Effector memory CD8-positive, alpha-beta T cell (primary cell): ENCODE measurements around the gene METRNL.

Source experiments
- ATAC-seq: fragments of 150-1000 bp; cut with Tn5 transposase; replicated peaks from 2 replicates; pipeline ENCODE4 v1.10.0; 2021; ENCODE audit warnings: mild to moderate bottlenecking, moderate library complexity
- DNase-seq, 3 experiments: peaks; one replicate each; pipeline ENCODE4 v3.0.0; 2021
- H3K27ac Mint-ChIP-seq, 2 donors: one replicate each; pipeline ENCODE4 v1.8.0; 2022; ENCODE audit warnings: mild to moderate bottlenecking in 2 of 2, mixed read lengths in 2 of 2, moderate library complexity in 2 of 2
- H3K27me3 Mint-ChIP-seq, 2 donors: one replicate each; pipeline ENCODE4 v1.8.0; 2022; ENCODE audit warnings: mixed read lengths in 2 of 2
- H3K36me3 Mint-ChIP-seq: one replicate; pipeline ENCODE4 v1.8.0; 2022; ENCODE audit warnings: mild to moderate bottlenecking, moderate library complexity, mixed read lengths; ENCODE audit not compliant: insufficient read depth
- H3K4me1 Mint-ChIP-seq, 2 donors: one replicate each; pipeline ENCODE4 v1.8.0; 2022; ENCODE audit warnings: low read depth in 2 of 2, mixed read lengths in 2 of 2
- H3K4me3 Mint-ChIP-seq, 2 donors: one replicate each; pipeline ENCODE4 v1.8.0; 2022; ENCODE audit warnings: mild to moderate bottlenecking in 2 of 2, mixed read lengths in 2 of 2, moderate library complexity in 2 of 2
- H3K9me3 Mint-ChIP-seq, 2 donors: one replicate each; pipeline ENCODE4 v1.8.0; 2022; ENCODE audit warnings: mixed read lengths in 2 of 2

METRNL gene

GRCh38 chr17:83073389-83074063, 5.9 kb upstream of the METRNL start:
- H3K27ac Mint-ChIP-seq: no peak overlapping the region

DNA sequence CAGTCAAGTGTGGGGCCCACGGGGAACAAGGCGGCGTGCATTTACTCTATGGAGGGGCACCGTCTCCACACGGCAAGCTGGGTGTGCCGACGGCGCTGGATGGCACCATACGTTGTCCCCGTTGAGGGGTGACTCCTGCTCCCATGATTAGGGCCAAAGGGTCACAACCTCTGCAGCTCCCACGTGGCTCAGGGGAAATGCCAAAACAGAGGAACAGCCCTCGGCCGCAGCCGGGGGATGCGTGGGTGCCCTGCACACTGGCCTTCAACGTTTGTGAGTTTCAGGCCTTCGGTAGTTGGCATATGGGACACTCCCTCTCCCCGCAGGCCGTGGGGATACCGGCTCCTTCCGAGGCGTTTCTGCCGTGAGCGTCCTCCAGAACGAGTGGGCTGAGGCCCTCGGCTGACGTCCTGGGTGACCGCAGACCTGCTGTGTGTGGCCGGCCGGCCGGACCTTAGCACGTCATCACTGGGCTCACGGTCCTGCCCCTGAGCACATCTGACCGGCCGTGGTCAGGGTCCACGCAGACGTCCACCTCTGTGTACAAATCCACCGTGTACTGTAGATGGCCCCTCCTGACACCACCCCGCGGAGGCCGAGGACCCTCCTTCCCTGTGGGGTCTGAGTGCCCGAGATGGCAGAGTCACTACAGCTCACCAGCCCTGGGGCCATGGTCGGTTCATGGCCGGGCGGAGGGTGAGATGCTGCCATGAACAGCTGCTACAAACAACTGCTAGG, 4.8 kb upstream of the METRNL start:
- Mint-ChIP-seq H3K27me3 (no peaks in the 10 kb centered on the region), H3K4me1 (peaks cover 7 to 28% of the 10 kb centered on the region in 2 donors), H3K27ac (no peak overlapping the region), H3K4me3 (no peak overlapping the region), H3K9me3 (no peaks in the 10 kb centered on the region), H3K36me3 (peaks cover 22% of the 10 kb centered on the region)
- no peak for DNase-seq
- no peak for ATAC-seq

More at GRCh38 chr17:83073389-83074063, 5.9 kb upstream of the METRNL start:
- H3K4me1 Mint-ChIP-seq: peaks cover 11 to 34% of the 10 kb centered on the region in 2 donors
- no peaks in the 10 kb centered on the region for H3K9me3 Mint-ChIP-seq
- no peak overlapping the region for H3K4me3 Mint-ChIP-seq
- H3K27me3 Mint-ChIP-seq: no peaks in the 10 kb centered on the region
- no peak for DNase-seq
- ATAC-seq: no peak
- peaks cover 22% of the 10 kb centered on the region for H3K36me3 Mint-ChIP-seq

- ATAC-seq (no peak), DNase-seq (no peak)
- H3K27me3 Mint-ChIP-seq: no peaks in the 10 kb centered on the region
- peaks cover 7 to 27% of the 10 kb centered on the region in 2 donors for H3K4me1 Mint-ChIP-seq
- H3K4me3 Mint-ChIP-seq: no peak overlapping the region
- no peaks in the 10 kb centered on the region for H3K9me3 Mint-ChIP-seq
- H3K36me3 Mint-ChIP-seq: peaks cover 22% of the 10 kb centered on the region
- H3K27ac Mint-ChIP-seq: no peak overlapping the region
These were observed 4.0 kb upstream of the METRNL start for GRCh38 chr17:83075270-83075880.

DNA sequence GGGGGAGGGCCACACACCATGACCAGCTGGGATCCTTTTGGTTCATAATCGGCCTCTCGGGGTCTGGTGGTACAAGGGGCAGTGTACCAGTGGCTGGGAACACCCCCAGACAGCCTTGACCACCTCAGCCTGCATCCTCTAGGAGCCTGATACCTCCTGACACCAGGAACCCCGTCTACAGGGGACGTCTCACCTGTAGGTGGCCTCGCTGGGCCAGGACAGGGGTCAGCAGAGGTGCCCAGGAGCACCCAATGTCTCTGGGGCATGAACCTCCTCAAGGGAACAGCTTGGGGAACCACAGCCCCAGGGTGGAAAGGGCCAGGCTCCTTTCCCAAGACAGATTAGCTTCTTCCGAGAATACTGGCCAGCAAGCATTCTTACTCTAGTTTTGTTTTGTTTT, 2.5 kb upstream of the METRNL start:
- DNase-seq (no peak), ATAC-seq (no peak)
- H3K27me3 Mint-ChIP-seq: no peaks in the 10 kb centered on the region
- no peaks in the 10 kb centered on the region for H3K9me3 Mint-ChIP-seq
- H3K36me3 Mint-ChIP-seq: peaks cover 32% of the 10 kb centered on the region
- H3K4me1 Mint-ChIP-seq: peaks cover 10 to 21% of the 10 kb centered on the region in 2 donors
- no peak overlapping the region for H3K4me3 Mint-ChIP-seq
- no peak overlapping the region for H3K27ac Mint-ChIP-seq

- Mint-ChIP-seq H3K9me3 (no peaks in the 10 kb centered on the region), H3K36me3 (peaks cover 36% of the 10 kb centered on the region), H3K4me3 (peak overlapping the region; percentile 62), H3K27ac (no peak overlapping the region), H3K4me1 (peaks cover 10 to 20% of the 10 kb centered on the region in 2 donors), H3K27me3 (no peaks in the 10 kb centered on the region)
- ATAC-seq (no peak), DNase-seq (no peak)
These were observed 2.0 kb upstream of the METRNL start for GRCh38 chr17:83077411-83077810.

- Mint-ChIP-seq H3K27ac (no peak overlapping the region), H3K9me3 (no peaks in the 10 kb centered on the region), H3K4me1 (peaks cover 16 to 26% of the 10 kb centered on the region in 2 donors), H3K4me3 (peak overlapping the region; percentile 62), H3K36me3 (peaks cover 42% of the 10 kb centered on the region), H3K27me3 (no peaks in the 10 kb centered on the region)
- DNase-seq: no peak
- ATAC-seq: no peak
These were observed 1.5 kb upstream of the METRNL start for GRCh38 chr17:83077939-83078338.

DNA sequence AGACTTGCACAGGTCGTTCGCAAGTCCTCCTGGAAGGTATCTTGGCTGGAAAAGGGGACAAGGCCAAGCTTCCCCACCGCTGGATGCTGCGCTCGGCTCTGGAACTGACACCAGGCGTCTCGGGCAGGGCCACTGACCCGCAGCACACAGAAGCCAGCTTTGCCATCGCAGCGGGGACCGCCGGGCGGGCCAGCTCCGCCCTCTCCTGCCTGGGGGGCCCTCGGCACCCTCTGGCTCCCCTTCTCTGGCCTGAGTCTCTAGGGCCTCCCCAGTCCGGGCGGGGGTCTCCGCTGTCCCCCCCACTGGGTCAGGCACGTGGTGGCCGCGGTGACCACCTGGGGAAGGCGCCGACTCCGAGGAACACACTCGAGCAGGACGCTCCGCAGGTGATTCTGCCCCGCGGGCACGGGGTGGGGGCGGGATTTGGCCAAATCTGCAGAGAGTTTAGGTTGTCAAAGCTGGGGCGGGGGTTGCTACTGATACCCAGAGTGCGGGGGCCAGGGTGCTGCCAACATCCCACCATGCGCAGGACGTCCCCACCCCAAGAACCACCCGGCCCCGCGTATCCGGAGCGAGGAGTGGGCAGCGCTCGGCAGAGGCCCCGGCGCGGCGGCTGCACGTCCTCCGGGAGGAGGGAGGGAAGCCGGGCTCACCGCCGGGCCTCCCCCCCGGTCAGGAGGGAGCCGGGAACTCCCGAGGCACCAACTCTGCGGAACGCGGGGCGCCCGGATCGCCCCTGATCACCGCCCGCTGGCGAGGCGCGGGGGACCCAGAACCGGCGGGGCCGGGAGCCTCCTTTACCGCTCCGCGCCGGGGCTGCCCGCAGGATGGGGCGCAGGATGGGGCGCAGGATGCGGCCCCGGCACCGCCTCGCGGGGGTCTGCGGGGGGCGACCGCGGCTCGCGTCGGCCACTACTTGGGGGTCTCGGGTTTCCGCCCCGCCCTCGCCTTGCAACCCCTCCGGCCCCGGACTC, 744 bp upstream of the METRNL start:
- Mint-ChIP-seq H3K4me3 (peak overlapping the region; percentile 62), H3K27me3 (no peaks in the 10 kb centered on the region), H3K27ac (no peak overlapping the region), H3K4me1 (peaks cover 23 to 30% of the 10 kb centered on the region in 2 donors), H3K9me3 (no peaks in the 10 kb centered on the region), H3K36me3 (peaks cover 49% of the 10 kb centered on the region)
- ATAC-seq (peak; percentile 1), DNase-seq (no peak)

GRCh38 chr17:83079766-83080578, 563 bp downstream of the METRNL start:
- peaks cover 55% of the 10 kb centered on the region for H3K36me3 Mint-ChIP-seq
- DNase-seq: no peak
- peaks cover 31 to 38% of the 10 kb centered on the region in 2 donors for H3K4me1 Mint-ChIP-seq
- H3K4me3 Mint-ChIP-seq: no peak overlapping the region
- no peak overlapping the region for H3K27ac Mint-ChIP-seq
- no peaks in the 10 kb centered on the region for H3K9me3 Mint-ChIP-seq
- no peak for ATAC-seq
- H3K27me3 Mint-ChIP-seq: no peaks in the 10 kb centered on the region

DNA sequence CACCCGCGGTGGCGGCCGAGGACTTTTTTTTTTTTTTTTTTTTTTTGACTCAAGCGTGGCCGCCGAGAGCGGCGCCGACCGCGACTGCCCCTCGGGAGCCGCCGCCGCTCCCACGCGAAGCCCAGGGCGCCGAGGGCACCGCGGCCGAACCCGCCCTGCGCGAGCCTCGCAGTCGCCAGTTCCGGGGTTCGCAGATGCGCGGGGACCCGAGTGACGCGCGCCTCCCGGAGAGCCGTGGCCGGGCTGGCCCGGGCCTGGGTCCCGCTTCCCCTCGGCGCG, 1.1 kb downstream of the METRNL start:
- no peaks in the 10 kb centered on the region for H3K9me3 Mint-ChIP-seq
- no peak for ATAC-seq

DNA sequence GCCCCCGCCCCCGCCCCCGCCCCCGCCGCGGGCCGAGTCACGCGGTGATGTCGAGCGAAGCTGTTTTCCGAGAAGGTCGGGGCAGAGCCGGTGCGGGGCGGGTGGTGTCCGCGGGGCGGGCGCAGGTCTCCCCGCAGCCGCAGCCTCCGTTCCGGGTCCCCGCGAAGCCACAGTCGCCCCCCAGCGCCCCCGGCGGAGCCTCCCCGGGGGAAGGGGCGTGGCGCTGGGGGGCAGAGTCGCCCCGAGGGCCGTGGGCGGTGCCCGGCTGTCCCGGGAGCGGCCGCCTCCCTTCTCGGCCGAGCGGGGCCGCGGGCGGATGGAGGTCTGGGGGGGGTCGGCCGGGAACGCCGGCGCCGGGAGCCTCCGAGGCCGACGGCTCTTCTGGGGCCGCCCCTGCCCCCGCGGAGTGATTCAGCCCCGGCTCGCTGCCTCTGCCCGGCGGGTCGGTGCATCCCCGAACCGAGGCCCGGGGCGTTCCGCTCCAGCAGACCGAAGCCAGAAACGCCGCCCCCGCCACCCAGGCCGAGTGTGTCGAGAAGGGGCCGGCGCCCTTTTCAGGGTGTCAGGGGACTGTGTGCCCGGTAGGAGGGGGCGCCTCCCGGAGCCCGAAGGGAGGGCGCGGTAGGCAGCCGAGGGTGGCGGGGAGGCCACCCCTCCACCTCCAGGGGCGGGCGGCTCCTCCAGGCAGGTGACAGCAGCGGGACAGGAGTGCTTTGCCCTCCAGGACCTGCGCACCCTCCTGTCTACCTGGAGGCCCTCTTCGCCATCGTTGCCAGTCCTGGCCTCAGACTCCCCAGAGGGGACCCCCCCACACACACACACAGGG, 1.7 kb downstream of the METRNL start:
- Mint-ChIP-seq H3K4me1 (peaks cover 35 to 44% of the 10 kb centered on the region in 2 donors), H3K36me3 (peaks cover 65% of the 10 kb centered on the region), H3K27me3 (no peaks in the 10 kb centered on the region), H3K27ac (peak overlapping the region; percentile 96), H3K4me3 (peak overlapping the region; percentile 83), H3K9me3 (no peaks in the 10 kb centered on the region)
- ATAC-seq (peak; percentile 4), DNase-seq (peak in 2 of 3 experiments; percentile 53 to 63)

More for the DNA sequence above, 1.1 kb downstream of the METRNL start:
- Mint-ChIP-seq H3K27ac (no peak overlapping the region), H3K4me1 (peaks cover 31 to 41% of the 10 kb centered on the region in 2 donors), H3K27me3 (no peaks in the 10 kb centered on the region), H3K4me3 (no peak overlapping the region), H3K36me3 (peaks cover 61% of the 10 kb centered on the region)
- DNase-seq: no peak

GRCh38 chr17:83081684-83082201, 2.3 kb downstream of the METRNL start:
- ATAC-seq: peak; percentile 32
- peak overlapping the region; percentile 83 for H3K4me3 Mint-ChIP-seq
- peak in 2 of 3 experiments; percentile 64 to 69 for DNase-seq

More at GRCh38 chr17:83081684-83082201, 2.3 kb downstream of the METRNL start:
- Mint-ChIP-seq H3K4me1 (peaks cover 42 to 45% of the 10 kb centered on the region in 2 donors), H3K27me3 (no peaks in the 10 kb centered on the region), H3K36me3 (peaks cover 68% of the 10 kb centered on the region), H3K27ac (peak overlapping the region; percentile 96), H3K9me3 (no peaks in the 10 kb centered on the region)
